Gastrocnemius medialis (tissue), 4 donors: Measurements from ENCODE around the gene MIF4GD.
"Not testable (repeated sequence)": the region's sequence is repeated elsewhere in the genome, so short reads cannot be mapped to it uniquely, and the experiment has no call there.

Experiments used
- POLR2A ChIP-seq, 2 donors: fragments of 450-650 bp; IDR thresholded peaks; one replicate each; pipeline ENCODE4 v1.6.1; 2017; ENCODE audit warnings: antibody characterized with exemption in 2 of 2, mild to moderate bottlenecking in 2 of 2, moderate library complexity in 2 of 2
- TF ChIP-seq, protein P1 (sequence below), 5 experiments: fragments of 450-650 bp in 3 of 5; fragments of 200-600 bp in 2 of 5; sonication (generic) in 2 of 5; IDR thresholded peaks in 4 of 5; conservative IDR thresholded peaks in 1 of 5; 1 replicate in 4 of 5; 2 replicates in 1 of 5; pipeline ENCODE4 v1.5.1; 2016 to 2019; ENCODE audit warnings: antibody characterized with exemption in 5 of 5, mild to moderate bottlenecking in 3 of 5, moderate library complexity in 3 of 5

DNA sequence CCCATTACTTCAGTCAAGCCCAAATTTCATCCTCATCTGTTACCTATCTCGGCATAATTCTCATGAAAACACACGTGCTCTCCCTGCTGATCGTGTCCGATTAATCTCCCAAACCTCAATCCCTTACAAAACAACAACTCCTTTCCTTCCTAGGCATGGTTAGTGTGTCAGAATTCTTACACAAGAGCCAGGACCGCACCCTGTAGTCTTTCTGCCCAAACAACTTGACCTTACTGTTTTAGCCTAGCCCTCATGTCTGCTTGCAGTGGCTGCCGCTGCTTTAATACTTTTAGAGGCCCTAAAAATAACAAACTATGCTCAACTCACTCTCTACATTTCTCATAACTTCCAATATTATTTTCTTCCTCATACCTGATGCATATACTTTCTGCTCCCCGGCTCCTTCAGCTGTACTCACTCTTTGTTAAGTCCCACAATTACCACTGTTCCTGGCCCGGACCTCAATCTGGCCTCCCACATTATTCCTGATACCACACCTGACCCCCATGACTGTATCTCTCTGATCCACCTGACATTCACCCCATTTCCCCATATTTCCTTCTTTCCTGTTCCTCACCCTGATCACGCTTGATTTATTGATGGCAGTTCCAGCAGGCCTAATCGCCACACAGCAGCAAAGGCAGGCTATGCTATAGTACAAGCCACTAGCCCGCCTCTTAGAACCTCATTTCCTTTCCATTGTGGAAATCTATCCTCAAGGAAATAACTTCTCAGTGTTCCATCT lies 14.9 kb downstream of the MIF4GD start:
- TF ChIP-seq, protein P1, sequence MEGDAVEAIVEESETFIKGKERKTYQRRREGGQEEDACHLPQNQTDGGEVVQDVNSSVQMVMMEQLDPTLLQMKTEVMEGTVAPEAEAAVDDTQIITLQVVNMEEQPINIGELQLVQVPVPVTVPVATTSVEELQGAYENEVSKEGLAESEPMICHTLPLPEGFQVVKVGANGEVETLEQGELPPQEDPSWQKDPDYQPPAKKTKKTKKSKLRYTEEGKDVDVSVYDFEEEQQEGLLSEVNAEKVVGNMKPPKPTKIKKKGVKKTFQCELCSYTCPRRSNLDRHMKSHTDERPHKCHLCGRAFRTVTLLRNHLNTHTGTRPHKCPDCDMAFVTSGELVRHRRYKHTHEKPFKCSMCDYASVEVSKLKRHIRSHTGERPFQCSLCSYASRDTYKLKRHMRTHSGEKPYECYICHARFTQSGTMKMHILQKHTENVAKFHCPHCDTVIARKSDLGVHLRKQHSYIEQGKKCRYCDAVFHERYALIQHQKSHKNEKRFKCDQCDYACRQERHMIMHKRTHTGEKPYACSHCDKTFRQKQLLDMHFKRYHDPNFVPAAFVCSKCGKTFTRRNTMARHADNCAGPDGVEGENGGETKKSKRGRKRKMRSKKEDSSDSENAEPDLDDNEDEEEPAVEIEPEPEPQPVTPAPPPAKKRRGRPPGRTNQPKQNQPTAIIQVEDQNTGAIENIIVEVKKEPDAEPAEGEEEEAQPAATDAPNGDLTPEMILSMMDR (IDR thresholded peaks at IDR 0.05 in 4 of 5, conservative IDR thresholded peaks at IDR 0.05 in 1 of 5) = not testable (repeated sequence)
- TF ChIP-seq POLR2A (IDR thresholded peaks at IDR 0.05) = not testable (repeated sequence)
